Common myeloid progenitor, CD34-positive (primary cell): Measurements from ENCODE around the gene TBRG4.

Experiments used
- CTCF ChIA-PET: fragments of 350-600 bp; sonication (Branson Sonifier 250); formaldehyde crosslinking; loops from one replicate; lab custom pipeline; 2021; ENCODE audit warnings: antibody characterized with exemption; lab: Charles Lee
- POLR2A ChIA-PET: fragments of 350-600 bp; sonication (Branson Sonifier 250); formaldehyde crosslinking; loops from one replicate; lab custom pipeline; 2021; ENCODE audit warnings: antibody characterized with exemption; lab: Charles Lee
- DNase-seq, 3 donors: peaks; one replicate each; pipeline versions ENCODE4 v3.0.0 to v3.0.0-alpha.2; 2013
- H3K27ac ChIP-seq, 2 experiments: 1 replicate in 1 of 2; 2 replicates in 1 of 2; pipeline ENCODE4 v1.7.0; 2013; ENCODE audit warnings: inconsistent platforms in 2 of 2, low read length in 2 of 2, mild to moderate bottlenecking in 2 of 2, low read depth in 1 of 2, moderate library complexity in 1 of 2; ENCODE audit not compliant: severe bottlenecking in 2 of 2, insufficient read depth in 1 of 2, poor library complexity in 1 of 2
- H3K27me3 ChIP-seq, 5 experiments: replicated peaks in 2 of 5; 1 replicate in 3 of 5; 2 replicates in 2 of 5; pipeline versions ENCODE4 v1.6.1 to v1.7.0; 2013; ENCODE audit warnings: low read length in 4 of 5, mild to moderate bottlenecking in 2 of 5, moderate library complexity in 2 of 5, inconsistent platforms in 1 of 5; ENCODE audit not compliant: insufficient read depth in 5 of 5, control insufficient read depth in 4 of 5
- H3K36me3 ChIP-seq, 4 experiments: 1 replicate in 2 of 4; 2 replicates in 2 of 4; pipeline versions ENCODE4 v1.6.1 to v1.7.0; 2013; ENCODE audit warnings: low read length in 3 of 4, control low read depth in 1 of 4, mild to moderate bottlenecking in 1 of 4; ENCODE audit not compliant: control insufficient read depth in 4 of 4, insufficient read depth in 4 of 4
- H3K4me1 ChIP-seq, 4 experiments: 1 replicate in 3 of 4; 2 replicates in 1 of 4; pipeline versions ENCODE4 v1.6.1 to v1.7.1; 2013; ENCODE audit warnings: low read length in 3 of 4, mild to moderate bottlenecking in 3 of 4, control low read depth in 1 of 4, inconsistent platforms in 1 of 4, moderate library complexity in 1 of 4; ENCODE audit not compliant: control insufficient read depth in 4 of 4, insufficient read depth in 4 of 4; ENCODE audit errors: control extremely low read depth in 1 of 4
- H3K4me3 ChIP-seq, 7 experiments: 1 replicate in 4 of 7; 2 replicates in 3 of 7; pipeline versions ENCODE4 v1.5.1 to v1.7.0; 2013; ENCODE audit warnings: mild to moderate bottlenecking in 7 of 7, low read length in 6 of 7, moderate library complexity in 6 of 7, inconsistent platforms in 2 of 7, low read depth in 2 of 7, control low read depth in 1 of 7; ENCODE audit not compliant: insufficient read depth in 4 of 7, control insufficient read depth in 1 of 7; ENCODE audit errors: extremely low read depth in 1 of 7
- H3K9me3 ChIP-seq, 5 experiments: 1 replicate in 4 of 5; 2 replicates in 1 of 5; pipeline versions ENCODE4 v1.6.1 to v1.7.1; 2013; ENCODE audit warnings: low read length in 4 of 5, mild to moderate bottlenecking in 2 of 5, inconsistent platforms in 1 of 5, low read depth in 1 of 5, moderate library complexity in 1 of 5; ENCODE audit not compliant: control insufficient read depth in 4 of 5, insufficient read depth in 2 of 5; ENCODE audit errors: control extremely low read depth in 1 of 5
- WGBS: methylation state at CpG from one replicate; pipeline ENCODE4 v1.1.5; 2013; ENCODE audit not compliant: insufficient coverage; 5-methylcytosine and 5-hydroxymethylcytosine counted together

Gene TBRG4

GRCh38 chr7:45066409-45066808, 45.1 kb downstream of the TBRG4 start:
- H3K27me3 ChIP-seq = no peaks in the 10 kb centered on the region
- DNase-seq = no peak
- peaks cover 0 to 4% (median 0%) of the 10 kb centered on the region in 4 experiments for H3K4me1 ChIP-seq
- ChIA-PET CTCF (interaction anchor here (1.0 kb wide), 1 partner anchor 14 kb away, joined by 3 read pairs; no protein-coding TSS in a partner anchor), POLR2A (interaction anchor here (1.6 kb wide), 1 partner anchor 12 kb away, joined by 3 read pairs; no protein-coding TSS in a partner anchor)
- peak overlapping the region; percentile 9 to 38 for H3K27ac ChIP-seq
- no peak overlapping the region for H3K4me3 ChIP-seq
- 64% methylated on average over 5 of the region's 7 CpGs for WGBS
- H3K36me3 ChIP-seq = peaks cover 26 to 86% (median 73%) of the 10 kb centered on the region in 4 experiments
- H3K9me3 ChIP-seq = no peaks in the 10 kb centered on the region

- H3K27me3 ChIP-seq = no peaks in the 10 kb centered on the region
- H3K36me3 ChIP-seq = peaks cover 21 to 83% (median 64%) of the 10 kb centered on the region in 4 experiments
- H3K4me1 ChIP-seq = peaks cover 0 to 4% (median under 1%) of the 10 kb centered on the region in 4 experiments
- 96% methylated on average over 6 of the region's 12 CpGs for WGBS
- H3K27ac ChIP-seq = peak overlapping the region in 1 of 2 experiments; percentile 2
- POLR2A ChIA-PET = interaction anchor here (1.6 kb wide), 1 partner anchor 11 kb away, joined by 3 read pairs; no protein-coding TSS in a partner anchor
- CTCF ChIA-PET = interaction anchor here (0.9 to 1.5 kb wide), 3 partner anchors 11 to 92 kb away, joined by 3 to 4 read pairs (median 3); no protein-coding TSS in a partner anchor
- DNase-seq = no peak
- no peaks in the 10 kb centered on the region for H3K9me3 ChIP-seq
- H3K4me3 ChIP-seq = no peak overlapping the region
Measured at GRCh38 chr7:45065031-45065995, 46.2 kb downstream of the TBRG4 start.

DNA sequence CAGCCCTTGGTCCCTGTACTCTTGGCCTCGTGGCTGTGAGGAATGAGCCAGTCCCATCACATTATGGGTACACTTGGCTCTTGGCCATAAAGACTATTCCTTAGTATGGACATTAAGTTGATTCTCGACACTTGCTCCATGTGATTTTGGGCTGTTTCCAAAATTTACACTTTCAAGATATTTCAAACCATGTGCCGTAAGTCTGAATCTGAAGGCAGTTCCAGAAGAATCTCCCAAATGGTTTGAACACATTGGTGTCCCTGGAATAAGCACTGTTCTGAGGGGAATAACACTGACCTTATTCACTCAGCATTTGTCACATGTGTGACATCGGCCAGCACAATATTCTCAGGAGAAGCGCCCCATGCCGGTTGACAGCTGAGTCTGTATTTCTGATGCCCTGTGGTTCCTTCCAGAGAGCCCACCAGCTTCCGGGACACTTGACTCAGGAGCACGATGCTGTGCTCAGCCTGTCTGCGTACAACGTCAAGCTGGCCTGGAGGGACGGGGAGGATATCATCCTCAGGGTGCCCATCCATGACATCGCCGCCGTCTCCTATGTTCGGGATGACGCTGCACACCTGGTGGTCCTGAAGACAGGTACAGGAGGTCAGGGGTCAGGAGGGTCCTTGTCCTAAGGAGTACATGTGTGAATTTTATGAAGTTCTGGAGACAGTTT, 47.3 kb downstream of the TBRG4 start:
- Histone ChIP-seq H3K36me3 (peaks cover 17 to 75% (median 53%) of the 10 kb centered on the region in 4 experiments), H3K27me3 (no peaks in the 10 kb centered on the region), H3K27ac (peak overlapping the region in 1 of 2 experiments; percentile 12), H3K9me3 (no peaks in the 10 kb centered on the region), H3K4me3 (no peak overlapping the region), H3K4me1 (peaks cover 0 to 4% (median under 1%) of the 10 kb centered on the region in 4 experiments)
- ChIA-PET CTCF (interaction anchor here (1.5 to 3.4 kb wide), 2 partner anchors 10 to 90 kb away, joined by 4 to 14 read pairs; no protein-coding TSS in a partner anchor), POLR2A (no interaction called here)
- no peak for DNase-seq
- over 99% methylated on average over 16 of the region's 16 CpGs for WGBS

DNA sequence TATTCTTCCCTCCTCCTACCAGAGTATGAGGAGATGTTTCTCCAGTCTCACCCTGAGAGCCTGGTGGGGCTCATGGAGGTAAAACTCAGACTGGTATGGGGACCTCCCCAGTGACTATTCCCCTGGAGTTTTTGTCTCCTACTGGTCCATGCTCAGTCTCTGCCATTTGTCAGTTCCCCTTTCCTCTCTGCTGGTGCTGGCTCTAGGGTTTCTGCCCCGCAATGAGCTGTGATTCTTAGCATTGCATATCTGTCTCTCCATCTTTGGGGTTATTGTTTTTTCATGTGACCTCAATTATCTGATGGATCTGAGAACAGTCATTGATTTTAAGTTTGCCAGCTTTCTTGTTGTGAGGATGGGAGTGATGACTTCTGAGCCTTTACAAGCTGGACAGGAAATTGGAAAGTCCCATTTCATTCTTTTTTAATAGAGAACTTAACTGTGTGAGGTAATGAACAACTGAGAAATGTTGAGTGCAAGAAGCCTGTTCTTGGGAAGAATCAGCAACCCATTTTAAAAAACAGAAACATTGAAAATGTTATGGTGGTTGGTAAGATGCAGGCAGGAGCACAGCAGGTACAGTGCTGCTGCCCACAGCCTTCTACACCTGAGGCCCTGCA, 49.6 kb downstream of the TBRG4 start:
- peaks cover 12 to 60% (median 40%) of the 10 kb centered on the region in 4 experiments for H3K36me3 ChIP-seq
- H3K4me1 ChIP-seq = peaks cover 0 to 4% (median 2%) of the 10 kb centered on the region in 4 experiments
- H3K9me3 ChIP-seq = no peaks in the 10 kb centered on the region
- no peak overlapping the region for H3K4me3 ChIP-seq
- peak overlapping the region in 1 of 2 experiments; percentile 6 for H3K27ac ChIP-seq
- POLR2A ChIA-PET = no interaction called here
- no peak for DNase-seq
- WGBS = no CpG with 5 or more reads among the region's 1 CpG
- H3K27me3 ChIP-seq = no peaks in the 10 kb centered on the region
- CTCF ChIA-PET = interaction anchor here (0.9 to 3.4 kb wide), 4 partner anchors 8 to 88 kb away, joined by 3 to 14 read pairs (median 7); no protein-coding TSS in a partner anchor

GRCh38 chr7:45061352-45061751, 50.1 kb downstream of the TBRG4 start:
- CTCF ChIA-PET = interaction anchor here (1.4 to 3.4 kb wide), 2 partner anchors 8 to 11 kb away, joined by 6 to 14 read pairs; no protein-coding TSS in a partner anchor
- H3K36me3 ChIP-seq = peaks cover 12 to 58% (median 39%) of the 10 kb centered on the region in 4 experiments
- peaks cover 0 to 2% (median 2%) of the 10 kb centered on the region in 4 experiments for H3K4me1 ChIP-seq
- no peak overlapping the region for H3K4me3 ChIP-seq
- H3K9me3 ChIP-seq = no peaks in the 10 kb centered on the region
- peak overlapping the region in 1 of 2 experiments; percentile 47 for H3K27ac ChIP-seq
- POLR2A ChIA-PET = no interaction called here
- no peaks in the 10 kb centered on the region for H3K27me3 ChIP-seq
- no peak for DNase-seq
- WGBS = no CpG with 5 or more reads among the region's 2 CpGs

DNA sequence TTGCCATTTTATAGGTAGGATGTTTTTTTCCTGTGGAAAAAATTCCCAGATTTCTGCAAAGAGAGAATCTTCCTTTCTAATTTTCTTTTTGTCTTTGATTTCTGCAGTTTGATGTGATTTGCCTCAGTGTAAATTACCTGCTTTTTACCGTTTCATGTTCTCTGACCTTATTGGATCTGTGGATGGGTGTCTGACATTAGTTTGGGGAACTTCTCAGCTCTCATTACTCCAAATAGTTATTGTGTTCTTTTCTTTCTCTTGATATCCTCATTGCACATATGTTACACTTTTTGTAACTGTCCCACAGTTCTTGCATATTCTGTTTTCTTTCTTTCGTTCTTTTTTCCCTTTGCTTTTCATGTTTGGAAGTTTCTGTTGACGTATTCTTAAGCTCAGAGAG, 51.2 kb downstream of the TBRG4 start:
- Histone ChIP-seq H3K4me1 (peaks cover 0 to 2% (median under 1%) of the 10 kb centered on the region in 4 experiments), H3K27me3 (no peaks in the 10 kb centered on the region), H3K27ac (no peak overlapping the region), H3K4me3 (no peak overlapping the region), H3K36me3 (peaks cover 10 to 53% (median 35%) of the 10 kb centered on the region in 4 experiments), H3K9me3 (no peaks in the 10 kb centered on the region)
- no peak for DNase-seq
- 100% methylated on average over 2 of the region's 3 CpGs for WGBS
- POLR2A ChIA-PET = no interaction called here
- CTCF ChIA-PET = no interaction called here
